ENCODE data around the gene HS3ST4. TPM values are rescaled to one million over a fixed set of nuclear protein-coding genes. Genes with fewer than 3 reads are reported as not detected.

HS3ST4 gene
- polyA plus RNA-seq, 1 donor (not counting 4 experiments of a cell fraction or from before 2014, with no cell fraction given) = not detected

GRCh38 chr16:25951999-25952398 is 260.2 kb downstream of the HS3ST4 start:
- Histone ChIP-seq H3K4me2 (ENCODE audit: control insufficient read depth, extremely low read depth, insufficient read depth, low read depth, low read length) (no peak overlapping the region), H3K9me1 (ENCODE audit: control insufficient read depth, extremely low read depth, insufficient read depth, low read length) (no peaks in the 10 kb centered on the region), H3K79me2 (ENCODE audit: control insufficient read depth, insufficient read depth, low read length) (no peaks in the 10 kb centered on the region), H3K4me3 (ENCODE audit: control insufficient read depth in 2 of 3, extremely low read depth in 1 of 3, insufficient read depth in 2 of 3, low read depth in 1 of 3, low read length in 3 of 3) (no peak overlapping the region), H3K4me1 (ENCODE audit: control insufficient read depth, extremely low read depth, insufficient read depth, low read length) (no peaks in the 10 kb centered on the region), H3K9ac (ENCODE audit: control insufficient read depth, extremely low read depth, insufficient read depth, low read length) (no peak overlapping the region), H2AFZ (ENCODE audit: control insufficient read depth, low read length) (no peak overlapping the region), H3K27ac (ENCODE audit: control insufficient read depth, insufficient read depth, low read length) (no peak overlapping the region), H3K27me3 (ENCODE audit: control insufficient read depth, extremely low read depth, insufficient read depth, low read length) (no peaks in the 10 kb centered on the region), H3K36me3 (ENCODE audit: control insufficient read depth in 2 of 2, extremely low read depth in 1 of 2, insufficient read depth in 2 of 2, low read length in 2 of 2) (no peaks in the 10 kb centered on the region), H3K9me3 (ENCODE audit: control insufficient read depth, low read depth, low read length) (peaks cover 6% of the 10 kb centered on the region), H4K20me1 (ENCODE audit: control insufficient read depth, extremely low read depth, insufficient read depth, low read length) (no peaks in the 10 kb centered on the region)
- FAIRE-seq = no peak
- TF ChIP-seq EZH2 (IDR thresholded peaks at IDR 0.05; ENCODE audit: low read length) (no peak), CTCF (optimal IDR thresholded peaks at IDR 0.05 in 1 of 3, IDR thresholded peaks at IDR 0.05 in 1 of 3, conservative IDR thresholded peaks at IDR 0.05 in 1 of 3; ENCODE audit: extremely low read depth in 1 of 3, insufficient read depth in 2 of 3, low read length in 3 of 3) (no peak)
- no peak for DNase-seq (ENCODE audit: low read depth, low spot score)
- dilution Hi-C loops (cut with MboI; ENCODE audit: extremely low pct_ligation_motif_present, low sequenced_read_pairs) = no loop called here

GRCh38 chr16:25952983-25953382 is 261.2 kb downstream of the HS3ST4 start:
- H3K4me3 ChIP-seq (ENCODE audit: control insufficient read depth in 2 of 3, extremely low read depth in 1 of 3, insufficient read depth in 2 of 3, low read depth in 1 of 3, low read length in 3 of 3) = no peak overlapping the region
- H3K79me2 ChIP-seq (ENCODE audit: control insufficient read depth, insufficient read depth, low read length) = no peaks in the 10 kb centered on the region
- no peak overlapping the region for H3K27ac ChIP-seq (ENCODE audit: control insufficient read depth, insufficient read depth, low read length)
- no peaks in the 10 kb centered on the region for H3K36me3 ChIP-seq (ENCODE audit: control insufficient read depth in 2 of 2, extremely low read depth in 1 of 2, insufficient read depth in 2 of 2, low read length in 2 of 2)
- DNase-seq (ENCODE audit: low read depth, low spot score) (no peak), FAIRE-seq (no peak)
- no peaks in the 10 kb centered on the region for H3K4me1 ChIP-seq (ENCODE audit: control insufficient read depth, extremely low read depth, insufficient read depth, low read length)
- H3K9me3 ChIP-seq (ENCODE audit: control insufficient read depth, low read depth, low read length) = peaks cover 9% of the 10 kb centered on the region
- H3K4me2 ChIP-seq (ENCODE audit: control insufficient read depth, extremely low read depth, insufficient read depth, low read depth, low read length) = no peak overlapping the region
- H3K9ac ChIP-seq (ENCODE audit: control insufficient read depth, extremely low read depth, insufficient read depth, low read length) = no peak overlapping the region
- no peak overlapping the region for H2AFZ ChIP-seq (ENCODE audit: control insufficient read depth, low read length)
- TF ChIP-seq EZH2 (IDR thresholded peaks at IDR 0.05; ENCODE audit: low read length) = no peak
- TF ChIP-seq CTCF (optimal IDR thresholded peaks at IDR 0.05 in 1 of 3, IDR thresholded peaks at IDR 0.05 in 1 of 3, conservative IDR thresholded peaks at IDR 0.05 in 1 of 3; ENCODE audit: extremely low read depth in 1 of 3, insufficient read depth in 2 of 3, low read length in 3 of 3) = no peak
- no peaks in the 10 kb centered on the region for H3K27me3 ChIP-seq (ENCODE audit: control insufficient read depth, extremely low read depth, insufficient read depth, low read length)
- dilution Hi-C loops (cut with MboI; ENCODE audit: extremely low pct_ligation_motif_present, low sequenced_read_pairs) = no loop called here
- no peaks in the 10 kb centered on the region for H4K20me1 ChIP-seq (ENCODE audit: control insufficient read depth, extremely low read depth, insufficient read depth, low read length)
- no peaks in the 10 kb centered on the region for H3K9me1 ChIP-seq (ENCODE audit: control insufficient read depth, extremely low read depth, insufficient read depth, low read length)
